ENCODE results near the gene IFNGR1. TPM values are rescaled to one million over a fixed set of nuclear protein-coding genes. Genes with fewer than 3 reads are reported as not detected.

IFNGR1 gene
- total RNA-seq, 1 donor from 2014 or later = 38.3 TPM

DNA sequence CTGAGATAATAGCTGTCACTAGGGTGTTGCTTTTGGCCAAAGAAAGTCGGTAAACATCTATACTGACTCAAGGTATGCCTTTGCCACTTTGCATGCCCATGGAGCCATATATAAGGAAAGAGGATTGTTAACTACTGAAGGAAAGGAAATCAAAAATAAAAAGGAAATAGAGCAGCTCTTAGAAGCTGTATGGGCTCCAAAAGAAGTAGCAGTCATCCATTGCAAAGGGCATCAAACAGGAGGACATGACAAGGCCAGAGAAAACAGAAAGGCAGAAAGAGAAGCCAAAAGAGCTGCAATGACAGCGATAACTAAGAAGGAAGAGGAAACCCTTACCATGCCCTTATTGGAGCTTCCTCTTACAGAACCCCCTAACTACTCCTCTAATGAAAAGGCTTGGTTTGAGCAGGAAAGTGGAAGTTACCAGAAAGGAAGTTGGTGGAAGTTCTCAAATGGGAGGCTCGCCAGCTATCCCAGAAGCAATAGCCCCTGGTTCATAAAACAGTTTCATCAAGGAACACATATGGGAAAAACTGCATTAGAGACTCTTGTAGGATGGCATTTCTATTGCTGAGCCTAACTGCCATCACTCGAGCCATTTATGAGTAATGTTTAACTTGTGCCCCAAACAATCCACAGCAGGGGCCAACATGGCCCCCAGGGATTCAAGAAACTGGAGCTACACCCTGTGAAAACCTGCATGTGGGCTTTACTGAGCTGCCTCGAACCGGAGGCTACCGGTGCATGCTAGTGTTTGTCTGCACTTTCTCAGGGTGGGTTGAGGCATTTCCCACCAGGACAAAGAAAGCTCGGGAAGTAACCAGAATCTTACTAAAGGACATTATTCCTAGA, 52.7 kb downstream of the IFNGR1 start:
- Mint-ChIP-seq H3K9me3 (ENCODE audit: unreplicated experiment) (peaks cover 24% of the 10 kb centered on the region), H3K36me3 (ENCODE audit: low read depth, unreplicated experiment) (peaks cover 2% of the 10 kb centered on the region)
- FAIRE-seq = no peak

DNA sequence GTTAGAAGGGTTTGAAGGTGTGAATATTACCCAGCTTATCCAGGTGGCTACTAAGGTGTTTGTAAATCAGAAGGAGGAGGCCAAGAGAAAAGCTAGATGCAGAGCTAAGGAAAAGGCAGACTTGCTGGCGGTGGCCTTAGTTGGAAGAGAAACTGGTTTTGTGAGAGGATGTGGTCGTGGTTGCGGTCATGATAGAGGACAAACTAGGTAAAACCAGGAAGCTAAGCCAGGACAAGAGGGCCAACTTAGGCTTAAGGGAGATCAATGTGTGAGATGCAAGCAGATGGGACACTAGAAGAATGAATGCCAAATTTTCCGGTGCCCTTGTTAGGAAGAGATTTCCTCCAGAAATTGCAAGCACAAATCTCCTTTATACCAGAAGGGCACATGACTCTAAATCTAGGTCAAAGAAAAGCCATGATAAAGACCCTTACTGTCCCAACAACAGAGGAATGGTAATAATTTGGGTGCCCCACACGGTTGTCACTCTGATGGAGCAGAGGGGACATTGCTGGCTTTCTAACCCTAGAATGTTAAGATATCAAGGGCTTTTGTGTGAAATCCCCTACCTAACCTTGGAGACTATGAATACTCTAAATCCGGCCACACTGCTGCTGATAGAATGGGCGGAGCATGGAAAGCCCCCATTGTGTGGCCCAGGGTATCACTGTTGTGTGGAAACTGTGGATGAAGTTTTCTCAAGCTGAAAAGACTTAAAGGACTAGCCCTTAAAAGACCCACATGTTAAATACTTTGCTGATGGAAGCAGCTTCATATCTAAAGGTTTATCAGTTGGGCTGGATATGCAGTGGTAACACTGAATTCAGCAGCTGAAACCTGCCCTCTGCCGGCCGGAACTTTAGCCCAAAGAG, 53.6 kb downstream of the IFNGR1 start:
- Histone ChIP-seq H3K27ac (ENCODE audit: low read depth, low read length) (no peak overlapping the region), H3K9me3 (ENCODE audit: insufficient read depth, low read depth, low read length) (peaks cover 4% of the 10 kb centered on the region), H2AFZ (ENCODE audit: low read depth, low read length) (no peak overlapping the region), H3K36me3 (ENCODE audit: insufficient read depth, low read length) (no peaks in the 10 kb centered on the region), H3K4me3 (ENCODE audit: insufficient read depth, low read depth, low read length) (no peak overlapping the region), H3K9ac (ENCODE audit: low read length) (no peak overlapping the region), H3K27me3 (ENCODE audit: insufficient read depth, low read length) (no peaks in the 10 kb centered on the region), H3K79me2 (ENCODE audit: insufficient read depth, low read length) (no peaks in the 10 kb centered on the region), H4K20me1 (ENCODE audit: insufficient read depth, low read length) (no peaks in the 10 kb centered on the region), H3K4me2 (ENCODE audit: low read length) (no peak overlapping the region), H3K4me1 (ENCODE audit: insufficient read depth, low read length) (no peaks in the 10 kb centered on the region)
- no peak overlapping the region for H3K4me3 Mint-ChIP-seq (ENCODE audit: unreplicated experiment)
- DNase-seq (ENCODE audit: low read depth) (no peak), FAIRE-seq (no peak)
- no peaks in the 10 kb centered on the region for H3K27me3 Mint-ChIP-seq (ENCODE audit: low read depth, unreplicated experiment)
- no peaks in the 10 kb centered on the region for H3K4me1 Mint-ChIP-seq (ENCODE audit: low read depth, unreplicated experiment)
- TF ChIP-seq EZH2 (IDR thresholded peaks at IDR 0.05; ENCODE audit: insufficient read depth, low read length) = no peak
- TF ChIP-seq, protein P1, sequence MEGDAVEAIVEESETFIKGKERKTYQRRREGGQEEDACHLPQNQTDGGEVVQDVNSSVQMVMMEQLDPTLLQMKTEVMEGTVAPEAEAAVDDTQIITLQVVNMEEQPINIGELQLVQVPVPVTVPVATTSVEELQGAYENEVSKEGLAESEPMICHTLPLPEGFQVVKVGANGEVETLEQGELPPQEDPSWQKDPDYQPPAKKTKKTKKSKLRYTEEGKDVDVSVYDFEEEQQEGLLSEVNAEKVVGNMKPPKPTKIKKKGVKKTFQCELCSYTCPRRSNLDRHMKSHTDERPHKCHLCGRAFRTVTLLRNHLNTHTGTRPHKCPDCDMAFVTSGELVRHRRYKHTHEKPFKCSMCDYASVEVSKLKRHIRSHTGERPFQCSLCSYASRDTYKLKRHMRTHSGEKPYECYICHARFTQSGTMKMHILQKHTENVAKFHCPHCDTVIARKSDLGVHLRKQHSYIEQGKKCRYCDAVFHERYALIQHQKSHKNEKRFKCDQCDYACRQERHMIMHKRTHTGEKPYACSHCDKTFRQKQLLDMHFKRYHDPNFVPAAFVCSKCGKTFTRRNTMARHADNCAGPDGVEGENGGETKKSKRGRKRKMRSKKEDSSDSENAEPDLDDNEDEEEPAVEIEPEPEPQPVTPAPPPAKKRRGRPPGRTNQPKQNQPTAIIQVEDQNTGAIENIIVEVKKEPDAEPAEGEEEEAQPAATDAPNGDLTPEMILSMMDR (IDR thresholded peaks at IDR 0.05; ENCODE audit: insufficient read depth, low read depth, low read length) = no peak
- H3K9me3 Mint-ChIP-seq (ENCODE audit: unreplicated experiment) = peaks cover 21% of the 10 kb centered on the region
- no peak overlapping the region for H3K27ac Mint-ChIP-seq (ENCODE audit: unreplicated experiment)
- H3K36me3 Mint-ChIP-seq (ENCODE audit: low read depth, unreplicated experiment) = peaks cover 2% of the 10 kb centered on the region

More for the DNA sequence above, 52.7 kb downstream of the IFNGR1 start:
- no peak overlapping the region for H3K27ac ChIP-seq (ENCODE audit: low read depth, low read length)
- Mint-ChIP-seq H3K27me3 (ENCODE audit: low read depth, unreplicated experiment) (no peaks in the 10 kb centered on the region), H3K4me1 (ENCODE audit: low read depth, unreplicated experiment) (no peaks in the 10 kb centered on the region), H3K4me3 (ENCODE audit: unreplicated experiment) (no peak overlapping the region), H3K27ac (ENCODE audit: unreplicated experiment) (no peak overlapping the region)
- H3K79me2 ChIP-seq (ENCODE audit: insufficient read depth, low read length) = no peaks in the 10 kb centered on the region
- TF ChIP-seq, protein P1 (IDR thresholded peaks at IDR 0.05; ENCODE audit: insufficient read depth, low read depth, low read length) = no peak
- no peak for TF ChIP-seq EZH2 (IDR thresholded peaks at IDR 0.05; ENCODE audit: insufficient read depth, low read length)
- no peak overlapping the region for H3K9ac ChIP-seq (ENCODE audit: low read length)
- no peaks in the 10 kb centered on the region for H3K4me1 ChIP-seq (ENCODE audit: insufficient read depth, low read length)
- H2AFZ ChIP-seq (ENCODE audit: low read depth, low read length) = no peak overlapping the region
- no peak for DNase-seq (ENCODE audit: low read depth)
- H4K20me1 ChIP-seq (ENCODE audit: insufficient read depth, low read length) = no peaks in the 10 kb centered on the region
- no peaks in the 10 kb centered on the region for H3K36me3 ChIP-seq (ENCODE audit: insufficient read depth, low read length)
- no peaks in the 10 kb centered on the region for H3K27me3 ChIP-seq (ENCODE audit: insufficient read depth, low read length)
- H3K9me3 ChIP-seq (ENCODE audit: insufficient read depth, low read depth, low read length) = peaks cover 4% of the 10 kb centered on the region
- no peak overlapping the region for H3K4me3 ChIP-seq (ENCODE audit: insufficient read depth, low read depth, low read length)
- H3K4me2 ChIP-seq (ENCODE audit: low read length) = no peak overlapping the region
